ENCODE data around the gene LGI2. TPM values are rescaled to one million over a fixed set of nuclear protein-coding genes. Genes with fewer than 3 reads are reported as not detected.
"Not testable (repeated sequence)": the region's sequence is repeated elsewhere in the genome, so short reads cannot be mapped to it uniquely, and the experiment has no call there.

The LGI2 gene
- total RNA-seq, 6 experiments from 2014 or later = not detected

DNA sequence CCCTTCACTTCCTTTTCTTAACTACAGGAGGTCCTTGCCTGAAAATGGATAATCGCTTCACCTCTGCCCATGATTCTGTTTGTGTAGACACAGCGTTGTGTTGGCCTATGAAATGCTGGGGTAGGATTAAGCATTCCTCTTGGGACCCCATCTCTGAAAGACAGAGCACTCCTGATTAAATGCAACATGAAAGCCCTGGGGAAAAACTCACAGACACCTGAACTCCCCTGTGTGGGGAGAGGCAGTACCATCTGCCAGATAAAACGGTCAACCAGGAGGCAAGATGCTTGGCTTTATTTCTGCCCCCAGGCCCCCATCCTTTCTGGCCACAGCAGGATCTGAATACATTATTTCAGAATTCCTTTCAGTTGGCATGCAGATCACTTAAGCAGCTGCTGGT is 1.9 kb downstream of the LGI2 start:
- H3K4me1 Mint-ChIP-seq (ENCODE audit: low read depth) = no peaks in the 10 kb centered on the region
- H3K36me3 Mint-ChIP-seq (ENCODE audit: low read depth) = no peaks in the 10 kb centered on the region
- H3K9me3 Mint-ChIP-seq = no peaks in the 10 kb centered on the region
- no peak for DNase-seq
- H3K4me3 Mint-ChIP-seq = no peak overlapping the region
- peaks cover 53% of the 10 kb centered on the region for H3K27me3 Mint-ChIP-seq (ENCODE audit: insufficient read depth)
- TF ChIP-seq, protein P1, sequence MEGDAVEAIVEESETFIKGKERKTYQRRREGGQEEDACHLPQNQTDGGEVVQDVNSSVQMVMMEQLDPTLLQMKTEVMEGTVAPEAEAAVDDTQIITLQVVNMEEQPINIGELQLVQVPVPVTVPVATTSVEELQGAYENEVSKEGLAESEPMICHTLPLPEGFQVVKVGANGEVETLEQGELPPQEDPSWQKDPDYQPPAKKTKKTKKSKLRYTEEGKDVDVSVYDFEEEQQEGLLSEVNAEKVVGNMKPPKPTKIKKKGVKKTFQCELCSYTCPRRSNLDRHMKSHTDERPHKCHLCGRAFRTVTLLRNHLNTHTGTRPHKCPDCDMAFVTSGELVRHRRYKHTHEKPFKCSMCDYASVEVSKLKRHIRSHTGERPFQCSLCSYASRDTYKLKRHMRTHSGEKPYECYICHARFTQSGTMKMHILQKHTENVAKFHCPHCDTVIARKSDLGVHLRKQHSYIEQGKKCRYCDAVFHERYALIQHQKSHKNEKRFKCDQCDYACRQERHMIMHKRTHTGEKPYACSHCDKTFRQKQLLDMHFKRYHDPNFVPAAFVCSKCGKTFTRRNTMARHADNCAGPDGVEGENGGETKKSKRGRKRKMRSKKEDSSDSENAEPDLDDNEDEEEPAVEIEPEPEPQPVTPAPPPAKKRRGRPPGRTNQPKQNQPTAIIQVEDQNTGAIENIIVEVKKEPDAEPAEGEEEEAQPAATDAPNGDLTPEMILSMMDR (IDR thresholded peaks at IDR 0.05) = no peak
- H3K27ac Mint-ChIP-seq = no peak overlapping the region

DNA sequence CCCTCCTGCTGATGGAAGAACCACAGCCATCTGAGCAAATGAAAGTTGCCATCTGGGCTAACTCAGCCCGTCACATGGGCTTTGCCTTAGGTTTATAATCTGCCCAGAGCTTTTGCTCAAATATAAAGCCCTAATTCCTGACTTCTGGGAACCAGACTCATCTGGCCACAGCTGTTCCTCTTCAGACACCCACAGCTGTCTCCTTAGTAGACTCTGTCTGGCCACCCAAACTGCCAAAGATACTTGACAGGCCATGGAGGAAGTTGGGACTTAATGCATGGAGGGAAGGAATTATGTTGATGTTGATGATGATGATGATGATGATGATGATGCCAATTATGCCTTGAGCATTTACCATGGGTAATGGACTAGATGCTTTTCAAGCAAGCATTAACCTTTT is 8.0 kb downstream of the LGI2 start:
- H3K4me1 Mint-ChIP-seq (ENCODE audit: low read depth) = 0 out of 2 replicates have a peak, but pooled peaks cover 5% of the 10 kb centered on the region
- H3K27me3 Mint-ChIP-seq (ENCODE audit: insufficient read depth) = peaks cover 25% of the 10 kb centered on the region
- DNase-seq = no peak
- TF ChIP-seq, protein P1 (IDR thresholded peaks at IDR 0.05) = no peak
- no peaks in the 10 kb centered on the region for H3K36me3 Mint-ChIP-seq (ENCODE audit: low read depth)
- no peak overlapping the region for H3K4me3 Mint-ChIP-seq
- H3K9me3 Mint-ChIP-seq = no peaks in the 10 kb centered on the region
- no peak overlapping the region for H3K27ac Mint-ChIP-seq

DNA sequence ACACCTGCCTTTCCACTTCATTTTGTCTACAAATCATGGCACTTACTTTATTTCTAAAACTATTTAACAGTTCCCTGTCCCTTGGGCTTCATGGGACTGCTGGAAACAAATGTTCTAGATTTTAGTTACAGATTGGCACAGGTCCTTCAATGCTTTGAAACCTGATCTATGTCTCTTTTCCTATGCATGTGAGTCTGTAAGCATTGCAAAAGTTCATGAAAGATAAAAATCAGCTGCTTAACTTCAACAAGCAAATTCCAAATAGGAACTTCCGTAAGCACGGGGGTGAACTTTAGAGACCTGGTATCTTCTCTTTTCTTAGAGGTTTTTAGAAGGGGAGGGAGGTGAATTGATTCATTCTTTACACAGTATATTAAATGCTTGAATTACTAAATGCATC is 9.5 kb downstream of the LGI2 start:
- no peaks in the 10 kb centered on the region for H3K9me3 Mint-ChIP-seq
- H3K36me3 Mint-ChIP-seq (ENCODE audit: low read depth) = no peaks in the 10 kb centered on the region
- H3K27ac Mint-ChIP-seq = no peak overlapping the region
- 0 out of 2 replicates have a peak, but pooled peaks cover 5% of the 10 kb centered on the region for H3K4me1 Mint-ChIP-seq (ENCODE audit: low read depth)
- TF ChIP-seq, protein P1 (IDR thresholded peaks at IDR 0.05) = no peak
- no peak for DNase-seq
- H3K4me3 Mint-ChIP-seq = no peak overlapping the region
- H3K27me3 Mint-ChIP-seq (ENCODE audit: insufficient read depth) = peaks cover 17% of the 10 kb centered on the region

DNA sequence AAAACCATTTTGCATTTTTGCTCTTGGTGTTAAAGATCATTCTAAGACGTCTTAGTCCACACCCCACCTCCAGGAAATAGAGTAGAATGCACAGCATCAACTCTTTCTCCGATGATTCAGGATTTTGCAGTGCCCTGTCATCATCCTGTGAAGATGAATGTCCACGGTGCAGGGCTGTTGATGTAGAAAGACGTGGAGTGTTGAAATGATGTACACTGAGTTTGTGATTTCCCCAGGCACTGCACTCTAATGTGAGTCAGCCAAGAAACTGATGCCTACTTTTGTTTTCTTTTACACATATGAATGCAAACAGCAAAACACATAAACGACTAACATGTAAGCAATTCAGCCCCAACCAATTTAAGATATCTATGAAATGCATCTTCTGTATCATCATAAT is 10.5 kb downstream of the LGI2 start:
- Mint-ChIP-seq H3K9me3 (no peaks in the 10 kb centered on the region), H3K4me3 (no peak overlapping the region), H3K27me3 (ENCODE audit: insufficient read depth) (peaks cover 17% of the 10 kb centered on the region), H3K27ac (no peak overlapping the region), H3K36me3 (ENCODE audit: low read depth) (no peaks in the 10 kb centered on the region), H3K4me1 (ENCODE audit: low read depth) (0 out of 2 replicates have a peak, but pooled peaks cover 5% of the 10 kb centered on the region)
- TF ChIP-seq, protein P1 (IDR thresholded peaks at IDR 0.05) = no peak
- peak; percentile 37 for DNase-seq

DNA sequence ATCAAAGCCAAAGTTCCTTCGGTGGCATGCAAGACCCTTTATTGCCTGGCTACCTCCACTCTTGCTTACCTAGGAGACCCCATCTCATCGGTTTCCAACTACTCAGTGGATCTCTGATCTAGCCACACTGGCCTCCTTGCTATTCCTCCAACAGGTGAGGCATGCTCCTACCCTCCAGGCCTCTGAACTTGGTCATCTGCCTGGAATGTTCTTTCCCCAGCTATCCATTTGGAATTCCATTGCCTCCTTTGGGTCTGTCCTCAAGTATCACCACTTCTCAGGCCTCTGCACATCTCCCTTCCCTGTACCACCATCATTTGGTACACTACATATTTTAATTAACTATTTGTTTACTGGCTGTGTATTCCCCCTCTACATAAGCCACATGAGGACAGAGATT is 11.2 kb downstream of the LGI2 start:
- Mint-ChIP-seq H3K4me3 (no peak overlapping the region), H3K36me3 (ENCODE audit: low read depth) (no peaks in the 10 kb centered on the region), H3K9me3 (no peaks in the 10 kb centered on the region), H3K27me3 (ENCODE audit: insufficient read depth) (peaks cover 22% of the 10 kb centered on the region), H3K4me1 (ENCODE audit: low read depth) (0 out of 2 replicates have a peak, but pooled peaks cover 5% of the 10 kb centered on the region), H3K27ac (no peak overlapping the region)
- TF ChIP-seq, protein P1 (IDR thresholded peaks at IDR 0.05) = no peak
- DNase-seq = no peak

DNA sequence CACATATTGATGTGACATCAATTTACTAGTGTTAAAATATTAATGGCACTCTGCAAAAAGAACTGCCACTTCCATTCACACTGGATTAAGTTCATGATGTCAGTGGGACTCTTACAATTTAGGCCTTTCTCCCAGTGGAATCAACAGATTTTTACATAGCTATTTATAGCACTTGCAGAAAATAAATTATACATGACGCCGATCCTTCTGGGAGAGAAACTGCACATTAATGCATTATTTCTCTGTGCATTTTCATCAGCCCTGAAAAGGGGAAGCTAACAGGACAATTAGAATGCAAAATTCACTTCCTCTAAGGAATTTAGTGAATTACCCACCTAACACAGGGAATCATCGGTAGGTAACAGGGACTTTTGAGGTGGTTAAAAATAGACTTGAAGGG is 15.7 kb downstream of the LGI2 start:
- Mint-ChIP-seq H3K27ac (no peak overlapping the region), H3K4me3 (no peak overlapping the region), H3K4me1 (ENCODE audit: low read depth) (0 out of 2 replicates have a peak, but pooled peaks cover under 1% of the 10 kb centered on the region), H3K9me3 (no peaks in the 10 kb centered on the region), H3K27me3 (ENCODE audit: insufficient read depth) (peaks cover 38% of the 10 kb centered on the region), H3K36me3 (ENCODE audit: low read depth) (no peaks in the 10 kb centered on the region)
- TF ChIP-seq, protein P1 (IDR thresholded peaks at IDR 0.05) = no peak
- no peak for DNase-seq

DNA sequence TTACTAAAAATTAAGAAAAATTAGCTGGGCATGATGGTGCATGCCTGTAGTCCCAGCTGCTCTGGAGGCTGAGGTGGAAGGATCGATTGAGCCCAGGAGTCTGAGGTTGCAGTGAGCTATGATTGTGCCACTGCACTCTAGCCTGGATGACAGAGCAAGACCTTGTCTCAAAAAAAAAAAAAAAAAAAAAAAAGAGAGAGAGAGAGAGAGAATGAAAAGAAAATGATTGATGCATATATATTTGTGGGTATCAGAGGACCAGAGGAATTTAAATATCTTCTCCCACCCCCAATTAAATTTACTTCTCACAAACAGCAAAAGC is 16.1 kb downstream of the LGI2 start:
- DNase-seq = not testable (repeated sequence)

More for the DNA sequence above, 16.1 kb downstream of the LGI2 start:
- not testable (repeated sequence) for H3K4me3 Mint-ChIP-seq; H3K27ac Mint-ChIP-seq; H3K9me3 Mint-ChIP-seq; H3K4me1 Mint-ChIP-seq (ENCODE audit: low read depth); H3K36me3 Mint-ChIP-seq (ENCODE audit: low read depth)
- peaks cover 39% of the 10 kb centered on the region for H3K27me3 Mint-ChIP-seq (ENCODE audit: insufficient read depth)
